ENCODE data around the gene UVSSA.
A peak's percentile ranks its signal among the peaks of the same experiment; 100 is the strongest.

Gene UVSSA

DNA sequence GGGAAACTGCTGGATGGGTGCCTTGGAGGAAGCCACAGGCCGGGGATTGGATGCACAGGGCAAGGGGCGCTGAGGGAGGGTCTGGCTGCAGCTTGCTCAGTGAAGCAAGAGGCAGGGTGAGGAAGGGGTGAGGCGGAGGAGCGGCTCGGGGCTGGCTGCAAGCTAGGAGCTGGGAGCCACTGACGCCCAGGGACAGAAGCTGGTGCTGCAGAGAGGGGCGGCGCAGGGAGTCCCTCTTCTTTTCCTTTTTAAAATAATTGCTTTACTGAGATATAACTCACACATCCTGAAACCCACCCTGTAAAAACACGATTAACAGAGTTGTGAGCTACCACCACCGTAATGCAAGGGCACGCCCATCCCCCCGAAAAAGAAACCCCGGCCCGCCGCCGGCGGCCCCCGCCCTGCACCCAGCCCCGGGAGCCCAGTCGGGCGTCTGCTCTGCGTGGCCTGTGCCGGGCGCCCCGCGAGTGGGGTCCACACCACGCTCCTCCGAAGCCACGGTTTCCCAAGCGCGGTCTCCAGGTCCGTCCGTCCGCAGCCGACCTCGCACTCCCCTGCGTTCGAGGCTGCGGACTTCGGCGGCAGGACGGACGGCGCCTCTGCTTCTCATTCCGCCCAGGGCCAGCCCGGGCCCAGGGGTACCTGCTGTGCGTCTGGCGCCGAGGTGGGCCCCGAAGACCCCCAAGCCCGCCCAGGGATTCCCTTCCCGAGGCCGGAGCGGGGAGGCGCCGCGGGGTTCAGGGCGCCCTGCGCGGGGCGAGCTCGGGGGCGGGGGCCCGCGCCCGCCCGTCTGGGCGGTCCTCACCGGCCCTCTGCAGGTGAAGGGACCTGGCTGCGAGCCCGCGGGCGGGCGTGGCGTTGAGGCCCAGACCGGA is 866 bp upstream of the UVSSA start:
- peak; percentile 16 to 31 (median 23) for DNase-seq (ENCODE audit: low read depth in 2 of 3, low spot score in 1 of 3)

DNA sequence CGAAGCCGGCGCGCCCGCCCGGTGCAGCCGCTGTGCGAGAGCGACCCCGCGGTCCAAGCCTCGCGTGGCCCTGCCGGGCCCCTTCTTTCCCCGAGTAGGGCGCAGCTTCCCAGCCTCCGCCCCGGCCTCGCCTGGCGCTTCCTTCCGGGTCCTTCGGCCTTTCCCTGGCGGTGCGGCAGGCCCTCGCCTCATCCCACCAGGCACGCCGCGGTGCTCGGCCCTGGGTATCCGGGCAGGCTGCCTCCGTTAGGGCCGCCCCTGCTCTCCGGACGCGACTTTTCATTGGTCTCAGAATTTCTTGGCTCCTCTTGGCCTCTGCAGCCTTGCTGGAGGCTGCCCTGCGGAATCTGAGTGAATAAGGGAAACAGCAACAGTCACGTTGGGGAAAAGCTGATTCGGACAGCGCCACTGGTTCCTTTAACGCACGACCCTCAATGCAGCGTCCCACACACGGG is 429 bp downstream of the UVSSA start:
- peak; percentile 21 to 49 (median 24) for DNase-seq (ENCODE audit: low read depth in 2 of 3, low spot score in 1 of 3)

DNA sequence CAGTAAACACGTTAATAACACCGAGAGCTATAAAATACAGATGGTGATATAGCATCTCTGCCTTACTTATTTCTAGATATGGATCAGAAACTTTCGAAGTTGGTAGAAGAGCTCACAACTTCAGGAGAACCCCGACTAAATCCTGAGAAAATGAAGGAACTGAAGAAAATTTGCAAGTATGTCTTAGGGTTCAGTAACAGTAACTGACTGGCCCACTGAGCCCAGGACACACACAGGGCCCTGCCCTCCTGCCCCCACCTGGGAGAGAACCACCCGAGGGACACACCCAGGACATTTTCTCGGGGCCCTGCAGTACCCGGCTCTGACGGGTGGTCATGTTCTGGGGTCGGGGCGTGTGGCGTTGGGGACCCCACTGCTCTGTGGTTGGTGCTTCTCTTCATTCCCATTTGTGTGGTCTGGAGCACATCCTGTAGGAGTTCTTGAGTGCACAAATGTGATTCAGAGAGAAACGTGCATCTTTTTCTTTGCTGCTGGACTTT is 1.1 kb downstream of the UVSSA start:
- no peak for DNase-seq (ENCODE audit: low read depth in 2 of 3, low spot score in 1 of 3)

DNA sequence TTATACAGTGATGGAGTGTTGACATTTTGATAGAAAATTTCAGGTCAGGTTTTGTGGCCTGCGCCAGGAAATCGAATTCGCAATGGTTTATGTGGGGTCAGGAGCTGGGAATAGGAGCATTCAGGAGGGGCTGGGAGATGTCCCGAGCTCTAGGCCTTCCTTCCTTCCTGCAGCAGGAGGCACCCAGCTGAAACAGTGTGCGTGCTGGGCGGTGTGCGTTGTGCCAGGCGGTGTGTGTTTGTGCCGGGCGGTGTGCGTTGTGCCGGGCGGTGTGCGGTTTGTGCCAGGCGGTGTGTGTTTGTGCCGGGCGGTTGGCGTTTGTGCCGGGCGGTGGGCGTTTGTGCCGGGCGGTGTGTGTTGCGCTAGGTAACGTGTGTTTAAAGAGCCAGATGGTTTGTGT is 1.7 kb downstream of the UVSSA start:
- no peak for DNase-seq (ENCODE audit: low read depth in 2 of 3, low spot score in 1 of 3)

DNA sequence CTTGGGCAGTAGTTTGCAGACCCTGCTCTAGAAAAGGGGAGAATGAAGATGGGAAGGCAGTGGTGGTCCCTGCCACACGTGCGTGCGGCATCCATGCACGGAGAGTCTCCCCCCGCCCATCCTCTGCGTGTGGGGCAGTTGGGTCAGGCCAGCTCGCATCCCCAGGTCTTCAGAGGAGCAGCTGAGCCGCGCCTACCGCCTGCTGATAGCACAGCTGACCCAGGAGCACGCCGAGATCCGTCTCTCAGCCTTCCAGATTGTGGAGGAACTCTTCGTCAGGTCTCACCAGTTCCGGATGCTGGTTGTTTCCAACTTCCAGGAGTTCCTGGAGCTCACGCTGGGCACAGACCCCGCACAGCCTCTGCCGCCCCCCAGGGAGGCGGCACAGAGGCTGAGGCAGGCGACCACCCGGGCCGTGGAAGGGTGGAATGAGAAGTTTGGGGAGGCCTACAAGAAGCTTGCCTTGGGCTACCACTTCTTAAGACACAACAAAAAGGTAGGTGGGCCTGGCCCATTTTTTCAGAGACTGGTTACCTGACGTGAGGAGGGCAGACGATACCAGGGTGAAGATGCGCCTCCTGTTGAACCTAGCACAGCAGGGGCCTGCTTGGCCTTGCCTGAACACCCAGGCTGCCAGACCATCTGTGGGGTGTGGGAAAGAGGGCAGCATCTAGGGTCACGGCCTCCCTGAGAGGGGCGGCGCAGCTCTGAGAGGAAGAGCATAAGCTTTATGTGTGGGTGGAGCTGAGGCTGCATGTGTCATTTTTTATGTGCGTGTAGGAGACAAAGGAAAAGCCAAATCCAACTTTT is 2.6 kb downstream of the UVSSA start:
- DNase-seq (ENCODE audit: low read depth in 2 of 3, low spot score in 1 of 3): no peak

DNA sequence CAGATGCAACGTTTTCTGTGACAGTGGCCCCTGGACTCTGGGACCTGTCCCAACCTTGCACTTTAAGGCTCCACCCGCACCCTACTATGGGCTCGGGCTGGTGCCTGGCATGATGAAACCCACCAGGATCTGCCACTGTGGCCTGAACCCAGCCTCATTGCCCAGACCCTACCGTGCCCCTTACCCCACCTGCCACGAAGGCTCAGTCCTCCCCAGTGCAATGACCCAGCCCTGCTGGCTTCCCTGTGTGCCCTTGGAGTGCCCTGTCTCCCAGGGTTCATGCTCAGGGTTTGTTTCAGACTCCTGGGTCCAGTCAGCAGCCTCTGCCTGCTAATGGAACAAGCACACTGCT is 3.1 kb downstream of the UVSSA start:
- no peak for DNase-seq (ENCODE audit: low read depth in 2 of 3, low spot score in 1 of 3)

DNA sequence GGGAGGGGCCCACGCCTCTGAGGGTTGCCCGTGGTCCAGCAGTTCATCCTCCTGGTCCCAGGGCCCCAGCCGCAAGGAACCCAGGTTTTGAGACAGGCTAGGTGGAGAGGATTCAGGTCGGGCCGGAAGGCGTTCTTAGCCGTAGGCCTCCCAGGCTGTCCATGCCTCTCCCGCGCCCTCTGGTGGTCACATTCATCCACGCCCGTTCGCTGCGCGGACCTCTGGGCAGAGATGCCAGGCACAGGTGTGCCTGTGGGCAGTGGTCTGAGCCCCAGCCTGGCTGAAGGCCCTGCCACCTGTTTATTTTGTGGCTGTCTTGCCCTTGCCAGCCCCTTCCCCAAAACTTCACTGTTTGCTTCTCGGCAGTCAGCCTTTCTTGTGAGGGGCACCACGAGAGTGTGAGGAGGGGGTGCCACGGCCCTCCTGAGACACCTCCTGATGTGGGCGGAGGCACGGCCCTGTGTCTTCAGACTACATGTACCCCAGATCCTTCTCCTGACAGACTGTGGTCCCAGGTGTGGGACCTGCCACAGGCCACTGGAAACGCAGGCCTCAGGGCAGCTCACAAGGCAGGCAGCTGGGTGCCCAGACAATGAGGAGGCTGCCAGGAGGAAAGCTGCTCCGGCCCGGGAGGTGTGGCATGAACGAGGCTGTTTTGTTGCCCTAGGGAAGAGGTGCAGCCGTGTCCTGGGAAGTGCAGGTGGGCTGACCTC is 5.0 kb downstream of the UVSSA start:
- DNase-seq (ENCODE audit: low read depth in 2 of 3, low spot score in 1 of 3): peak; percentile 81 to 92 (median 87)

DNA sequence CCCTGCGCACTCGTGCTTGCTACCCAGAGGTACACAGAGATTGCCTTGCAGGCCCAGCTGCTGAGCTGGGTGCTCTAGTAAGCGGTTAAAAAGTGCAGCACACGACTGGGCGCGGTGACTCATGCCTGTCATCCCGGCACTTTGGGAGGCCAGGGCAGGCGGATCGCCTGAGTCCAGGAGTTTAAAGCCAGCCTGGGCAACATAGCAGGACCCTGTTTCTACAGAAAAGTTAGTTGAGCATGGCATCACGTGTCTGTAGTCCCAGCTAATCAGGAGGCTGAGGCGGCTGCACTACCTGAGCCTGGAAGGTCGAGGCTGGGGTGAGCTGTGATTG is 5.5 kb downstream of the UVSSA start:
- DNase-seq (ENCODE audit: low read depth in 2 of 3, low spot score in 1 of 3): no peak

DNA sequence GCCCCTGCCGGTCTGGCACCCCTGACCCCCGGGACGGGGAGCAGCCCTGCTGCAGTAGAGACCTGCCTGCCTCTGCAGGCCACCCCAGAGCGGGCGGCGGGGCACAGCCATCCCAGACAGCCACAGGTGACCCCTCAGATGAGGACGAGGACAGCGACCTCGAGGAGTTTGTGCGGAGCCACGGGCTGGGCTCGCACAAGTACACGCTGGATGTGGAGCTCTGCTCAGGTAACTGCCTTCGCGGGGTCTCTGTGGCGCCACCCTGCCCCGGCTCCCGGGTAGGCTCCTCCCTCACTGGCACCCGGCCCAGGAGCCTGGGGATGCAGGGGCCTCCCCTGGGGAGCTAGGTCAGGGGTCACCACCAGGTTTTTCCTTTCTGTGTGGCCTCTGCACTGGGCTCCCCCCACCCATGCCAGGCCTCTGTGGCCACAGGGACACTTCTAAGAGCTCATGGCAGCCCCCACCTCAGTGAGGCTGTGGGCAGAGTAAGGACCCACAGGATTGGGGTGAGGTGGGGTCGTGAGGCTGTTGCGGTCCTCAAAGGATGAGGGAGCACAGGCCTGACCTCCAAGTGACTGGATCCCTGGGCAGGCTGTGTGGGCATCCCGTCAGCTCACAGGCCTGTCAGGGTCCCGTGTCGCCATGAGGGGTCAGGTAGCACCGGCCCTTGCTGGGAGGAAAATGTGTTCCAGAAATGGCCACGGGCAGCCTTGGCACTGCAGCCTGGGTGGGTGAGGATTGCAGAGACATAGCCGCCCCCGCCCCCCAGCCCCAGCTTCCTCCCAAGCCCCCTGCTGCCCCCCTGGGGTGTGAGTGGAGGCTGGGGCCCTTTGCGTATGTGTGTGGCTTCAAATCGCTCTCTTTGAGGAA is 6.4 kb downstream of the UVSSA start:
- DNase-seq (ENCODE audit: low read depth in 2 of 3, low spot score in 1 of 3): no peak

DNA sequence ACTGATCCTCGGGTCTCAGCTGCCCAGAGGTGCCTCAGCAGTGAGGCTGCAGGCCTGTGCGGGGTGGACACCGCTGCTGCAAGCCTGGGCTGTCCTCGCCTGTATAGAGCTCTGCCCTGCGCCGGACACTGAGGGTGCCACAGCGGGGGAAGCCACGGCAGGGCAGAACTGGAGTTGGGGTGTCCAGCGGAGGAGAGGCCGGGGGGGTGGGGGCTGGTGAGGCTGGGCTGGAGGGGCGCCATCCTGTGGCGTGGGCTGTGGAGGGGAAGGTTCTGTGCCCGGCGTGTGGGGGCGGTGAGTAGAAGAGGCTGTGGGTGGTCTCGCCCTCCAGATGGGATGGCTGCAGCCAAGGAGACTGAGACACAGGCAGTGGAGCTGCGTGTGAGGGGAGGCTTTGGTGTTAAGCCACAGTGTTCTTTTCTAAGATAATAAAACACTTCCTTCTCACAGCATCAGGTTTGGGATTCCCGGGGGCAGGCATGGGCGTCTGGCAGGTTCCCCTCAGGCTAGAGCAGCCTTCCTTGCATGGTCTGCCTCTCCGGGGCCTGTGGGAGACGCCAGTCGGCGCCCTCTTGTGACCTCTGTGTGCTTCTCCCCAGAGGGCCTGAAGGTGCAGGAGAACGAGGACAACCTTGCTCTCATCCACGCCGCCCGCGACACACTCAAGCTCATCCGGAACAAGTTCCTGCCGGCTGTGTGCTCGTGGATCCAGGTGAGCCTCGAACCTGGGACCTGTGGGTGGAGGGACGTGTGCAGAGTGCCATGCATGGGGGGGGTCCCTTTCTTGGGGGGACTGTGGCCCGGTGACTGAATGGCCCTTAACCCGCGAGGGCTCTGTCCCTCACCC is 7.4 kb downstream of the UVSSA start:
- DNase-seq (ENCODE audit: low read depth in 2 of 3, low spot score in 1 of 3): no peak

DNA sequence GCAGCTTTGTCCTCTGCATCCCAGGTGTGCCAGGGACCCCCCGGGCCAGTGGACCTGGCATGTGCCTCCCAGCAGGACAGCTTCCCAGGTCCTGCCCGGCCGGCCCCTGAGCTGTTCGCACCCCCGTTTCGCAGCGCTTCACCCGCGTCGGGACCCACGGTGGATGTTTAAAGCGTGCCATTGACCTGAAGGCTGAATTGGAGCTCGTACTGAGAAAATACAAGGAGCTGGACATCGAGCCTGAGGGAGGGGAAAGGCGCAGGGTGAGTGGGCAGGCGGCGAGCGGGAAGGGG is 7.9 kb downstream of the UVSSA start:
- no peak for DNase-seq (ENCODE audit: low read depth in 2 of 3, low spot score in 1 of 3)

DNA sequence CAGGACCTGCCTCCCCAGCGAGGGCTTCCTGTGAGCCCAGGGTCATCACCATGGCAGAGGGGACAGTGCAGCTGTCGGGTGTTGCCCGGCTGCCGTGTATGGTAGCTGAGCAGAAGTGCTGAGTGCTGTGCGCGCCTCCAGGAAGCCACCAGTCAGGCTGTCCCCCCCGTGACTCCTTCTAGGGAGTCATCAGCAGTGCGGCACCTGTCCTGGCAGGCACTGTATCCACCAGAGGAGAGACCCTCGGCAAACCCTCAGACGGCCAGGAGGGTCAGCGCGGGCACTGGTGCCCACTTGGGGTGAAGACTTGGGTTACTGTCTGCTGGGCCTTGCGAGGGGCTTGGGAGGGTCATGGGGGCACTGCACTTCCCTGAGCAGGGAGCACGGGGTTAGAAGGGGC is 8.4 kb downstream of the UVSSA start:
- DNase-seq (ENCODE audit: low read depth in 2 of 3, low spot score in 1 of 3): no peak

DNA sequence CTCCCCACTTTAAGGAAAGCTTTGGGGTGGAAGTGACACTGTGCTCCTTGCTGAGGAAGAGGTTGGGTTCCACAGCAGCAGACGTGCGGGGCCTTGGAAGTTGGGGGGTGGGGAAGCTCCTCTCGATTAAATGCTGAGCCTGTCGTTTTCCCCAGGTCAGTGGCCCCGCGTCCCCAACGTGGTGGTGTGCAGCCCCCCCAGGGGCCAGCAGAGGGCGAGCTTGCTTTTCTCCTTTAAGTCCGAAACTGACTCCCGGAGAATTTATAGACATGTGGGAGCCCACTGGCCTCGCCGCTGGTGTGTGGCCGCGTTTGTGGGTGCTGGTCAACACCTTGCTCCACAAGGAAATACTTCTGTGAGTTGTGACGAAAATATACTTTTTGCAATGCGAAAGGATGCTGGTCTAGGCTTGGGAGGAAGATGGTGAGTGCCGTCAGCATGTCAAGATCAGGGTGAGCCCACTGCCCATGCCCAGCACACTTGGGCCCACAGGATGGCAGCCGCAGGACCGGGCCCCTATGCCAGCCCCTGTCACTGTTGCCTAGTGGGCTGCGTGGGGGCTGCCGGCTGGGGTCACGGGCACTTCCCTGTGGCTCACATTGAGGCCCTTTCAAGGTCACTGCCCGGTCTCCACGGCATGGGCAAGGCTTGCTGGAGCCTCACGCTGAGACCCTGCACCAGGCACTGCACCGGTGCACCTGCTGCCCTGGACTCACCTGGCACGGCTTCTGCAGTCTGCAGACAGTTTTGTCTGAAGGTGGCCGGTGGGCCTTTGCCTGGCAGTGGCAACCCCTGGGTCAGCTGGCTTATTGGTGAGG is 9.4 kb downstream of the UVSSA start:
- peak; percentile 12 to 42 (median 35) for DNase-seq (ENCODE audit: low read depth in 2 of 3, low spot score in 1 of 3)

DNA sequence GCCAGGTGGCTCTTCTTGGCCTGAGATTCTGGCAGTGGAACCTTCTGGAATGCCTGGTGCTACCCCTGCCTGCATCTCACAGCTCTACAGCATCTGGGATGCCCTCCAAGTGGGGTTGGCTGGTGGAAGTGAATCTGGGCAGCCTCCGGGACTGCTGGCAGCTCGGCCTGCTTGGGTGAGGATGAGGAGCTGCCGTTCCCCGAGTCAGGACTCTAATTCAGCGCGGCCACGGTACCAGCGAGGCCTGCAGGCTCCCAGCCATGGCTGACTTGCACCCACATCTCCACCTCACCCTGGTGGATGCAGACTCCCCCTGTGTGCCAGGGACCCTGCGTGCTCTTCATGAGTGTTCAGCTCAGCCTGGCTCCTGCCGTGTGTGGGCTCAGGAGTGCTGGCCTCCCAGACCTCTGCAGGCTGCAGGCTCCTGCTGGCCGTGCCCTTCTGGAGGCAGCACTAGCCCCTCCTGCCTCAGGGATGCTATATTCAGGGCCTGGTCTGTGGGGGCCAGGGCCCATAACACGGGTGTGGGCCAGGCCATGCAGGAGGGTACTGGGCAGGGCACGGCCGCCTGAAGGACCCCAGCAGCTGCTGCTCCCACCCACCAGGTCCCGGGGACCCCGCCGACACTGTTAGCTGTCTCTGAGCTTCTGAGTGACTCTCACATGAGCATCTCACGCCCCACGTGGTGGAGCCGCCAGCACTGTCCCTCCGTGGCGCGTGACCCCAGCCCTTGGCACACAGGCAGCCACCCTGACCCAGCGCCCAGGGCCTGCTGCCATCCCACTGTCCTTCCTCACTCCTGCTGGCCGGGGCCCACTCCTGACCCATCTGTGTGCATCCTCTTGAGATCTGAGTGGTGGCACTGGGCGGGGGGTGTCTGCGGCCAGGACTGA is 10.6 kb downstream of the UVSSA start:
- DNase-seq (ENCODE audit: low read depth in 2 of 3, low spot score in 1 of 3): no peak

DNA sequence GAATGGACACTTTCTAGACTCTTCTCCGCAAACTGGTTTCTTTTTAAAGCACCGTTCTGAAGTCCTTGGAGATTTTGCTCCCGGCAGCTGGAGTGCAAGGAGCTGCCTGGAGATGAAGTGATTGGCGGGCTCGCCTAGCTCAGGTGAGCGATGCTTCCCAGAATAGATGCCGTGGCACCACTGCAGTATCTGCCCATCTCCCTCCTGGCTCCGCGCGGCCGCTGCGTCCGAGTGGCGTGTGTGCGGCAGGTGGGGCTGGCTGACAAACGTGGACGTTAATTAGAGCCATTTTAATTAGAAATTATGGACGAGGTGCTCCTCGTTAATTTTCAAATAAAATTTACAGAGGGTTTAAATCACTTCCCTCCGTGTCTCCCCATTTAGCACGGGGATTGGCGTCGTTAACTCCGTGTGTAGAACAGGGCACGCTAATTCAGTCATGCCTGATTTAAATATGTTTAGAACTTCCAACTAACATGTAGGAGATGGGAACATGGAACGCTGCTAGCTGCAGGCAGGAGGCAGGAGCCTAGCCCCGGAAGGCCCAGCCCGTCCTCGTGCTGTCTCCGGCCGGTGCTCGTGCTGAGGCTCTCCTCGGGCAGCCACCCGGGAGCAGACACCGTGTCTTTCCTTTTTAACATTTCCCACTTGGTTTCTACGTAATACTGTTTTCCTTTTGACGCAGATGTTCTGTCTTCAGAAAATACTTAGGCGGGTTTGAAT is 11.6 kb downstream of the UVSSA start:
- no peak for DNase-seq (ENCODE audit: low read depth in 2 of 3, low spot score in 1 of 3)

DNA sequence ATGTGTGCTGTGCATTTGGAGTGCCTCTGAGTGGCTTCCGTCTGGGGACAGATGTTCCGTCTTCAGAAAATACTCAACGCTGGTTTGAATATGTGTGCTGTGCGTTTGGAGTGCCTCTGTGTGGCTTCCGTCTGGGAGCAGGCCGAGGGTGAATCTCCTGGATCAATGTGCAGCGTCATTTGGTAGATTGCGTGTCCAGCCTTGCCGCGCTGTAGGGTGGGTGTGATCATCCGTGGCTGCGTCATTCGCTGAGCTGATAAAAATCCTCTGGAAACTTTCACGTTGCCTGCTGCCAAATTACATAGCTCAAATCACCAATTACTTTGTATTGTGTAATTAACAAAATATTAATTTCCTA is 12.1 kb downstream of the UVSSA start:
- DNase-seq (ENCODE audit: low read depth in 2 of 3, low spot score in 1 of 3): no peak

DNA sequence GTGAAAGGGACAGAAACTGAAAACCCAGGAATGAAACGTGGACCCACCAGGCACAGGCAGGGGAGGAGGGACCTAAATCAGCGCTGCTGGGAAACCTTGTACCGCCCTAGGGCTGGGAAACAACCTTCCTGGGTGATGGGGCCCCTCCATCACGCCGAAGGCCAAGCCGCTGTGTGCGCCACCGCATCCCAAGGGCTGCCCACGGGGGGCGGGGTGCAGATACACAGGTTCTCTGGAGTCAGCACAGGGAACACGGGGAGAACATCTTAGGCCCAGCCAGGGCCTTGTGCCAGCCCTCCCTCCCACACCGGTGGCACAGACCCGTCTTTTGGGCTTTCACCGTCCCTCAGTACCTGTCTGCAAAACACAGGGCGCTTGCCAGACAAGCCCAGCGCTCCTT is 13.0 kb downstream of the UVSSA start:
- no peak for DNase-seq (ENCODE audit: low read depth in 2 of 3, low spot score in 1 of 3)
